Fibroblast of peridontal ligament (primary cell): ENCODE data around the gene TBC1D10B.
"Not testable (repeated sequence)": the region's sequence is repeated elsewhere in the genome, so short reads cannot be mapped to it uniquely, and the experiment has no call there.

Experiments used
- DNase-seq: peaks from one replicate; pipeline ENCODE4 v3.0.0-alpha.2; 2010; ENCODE audit errors: extremely low read depth

The TBC1D10B gene

GRCh38 chr16:30355144-30355953 is 14.9 kb downstream of the TBC1D10B start, which contains the start of gene CD2BP2:
Gene CD2BP2, minus strand, starts transcription at chr16:30355308. Its CDS starts 627 bp downstream, at chr16:30354681.
- DNase-seq: peak; percentile 99

GRCh38 chr16:30354423-30355143 is 15.7 kb downstream of the TBC1D10B start:
- no peak for DNase-seq

- no peak for DNase-seq
Measured at GRCh38 chr16:30353438-30354129, 16.7 kb downstream of the TBC1D10B start.

GRCh38 chr16:30352488-30353401 is 17.5 kb downstream of the TBC1D10B start:
- DNase-seq: no peak

- peak; percentile 96 for DNase-seq
Measured at GRCh38 chr16:30351586-30352419, 18.5 kb downstream of the TBC1D10B start.

GRCh38 chr16:30351001-30351441 is 19.3 kb downstream of the TBC1D10B start:
- no peak for DNase-seq

- no peak for DNase-seq
Measured at GRCh38 chr16:30350134-30350871, 20.0 kb downstream of the TBC1D10B start.

GRCh38 chr16:30349675-30350074 is 20.6 kb downstream of the TBC1D10B start:
- DNase-seq: no peak

GRCh38 chr16:30348929-30349328 is 21.4 kb downstream of the TBC1D10B start:
- no peak for DNase-seq

GRCh38 chr16:30348113-30348512 is 22.2 kb downstream of the TBC1D10B start:
- no peak for DNase-seq

GRCh38 chr16:30346286-30346685 is 24.0 kb downstream of the TBC1D10B start:
- no peak for DNase-seq

- DNase-seq: not testable (repeated sequence)
Measured at GRCh38 chr16:30343491-30343820, 26.8 kb downstream of the TBC1D10B start.

GRCh38 chr16:30342751-30343490 is 27.4 kb downstream of the TBC1D10B start:
- no peak for DNase-seq

GRCh38 chr16:30341971-30342370 is 28.3 kb downstream of the TBC1D10B start:
- DNase-seq: not testable (repeated sequence)

GRCh38 chr16:30340621-30341020 is 29.7 kb downstream of the TBC1D10B start:
- DNase-seq: no peak

GRCh38 chr16:30338715-30339114 is 31.6 kb downstream of the TBC1D10B start:
- DNase-seq: not testable (repeated sequence)

- DNase-seq: not testable (repeated sequence)
Measured at GRCh38 chr16:30337964-30338357, 32.3 kb downstream of the TBC1D10B start.

GRCh38 chr16:30335598-30336474 is 34.5 kb downstream of the TBC1D10B start:
- peak; percentile 37 for DNase-seq
